ENCODE measurements around the gene THPO.
A peak's percentile ranks its signal among the peaks of the same experiment; 100 is the strongest.
"Not testable (repeated sequence)": the region's sequence is repeated elsewhere in the genome, so short reads cannot be mapped to it uniquely, and the experiment has no call there.

The THPO gene

GRCh38 chr3:184349563-184350470 is 28.2 kb downstream of the THPO start:
- DNase-seq (ENCODE audit: low read depth), result no peak

- DNase-seq (ENCODE audit: low read depth), result no peak
Observed at GRCh38 chr3:184348057-184348382, 30.0 kb downstream of the THPO start.

- no peak for DNase-seq (ENCODE audit: low read depth)
Observed at GRCh38 chr3:184347321-184348056, 30.5 kb downstream of the THPO start.

GRCh38 chr3:184346480-184347190 is 31.4 kb downstream of the THPO start:
- DNase-seq (ENCODE audit: low read depth), result no peak

- DNase-seq (ENCODE audit: low read depth), result no peak
Observed at GRCh38 chr3:184345317-184346144, 32.5 kb downstream of the THPO start.

GRCh38 chr3:184344579-184345316 is 33.3 kb downstream of the THPO start:
- no peak for DNase-seq (ENCODE audit: low read depth)

- DNase-seq (ENCODE audit: low read depth), result no peak
Observed at GRCh38 chr3:184343200-184343876, 34.7 kb downstream of the THPO start.

- no peak for DNase-seq (ENCODE audit: low read depth)
Observed at GRCh38 chr3:184341925-184342324, 36.1 kb downstream of the THPO start.

GRCh38 chr3:184339451-184340135 is 38.4 kb downstream of the THPO start:
- DNase-seq (ENCODE audit: low read depth), result not testable (repeated sequence)

GRCh38 chr3:184339001-184339400 is 39.0 kb downstream of the THPO start:
- no peak for DNase-seq (ENCODE audit: low read depth)

GRCh38 chr3:184338511-184338945 is 39.5 kb downstream of the THPO start:
- DNase-seq (ENCODE audit: low read depth), result no peak

GRCh38 chr3:184337981-184338380 is 40.0 kb downstream of the THPO start:
- DNase-seq (ENCODE audit: low read depth), result no peak

- no peak for DNase-seq (ENCODE audit: low read depth)
Observed at GRCh38 chr3:184337399-184337714, 40.6 kb downstream of the THPO start, which contains the start of gene FAM131A. TSS of gene FAM131A (plus strand) at chr3:184337600. CDS start at chr3:184337631, 31 bp downstream.

GRCh38 chr3:184336547-184337398 is 41.2 kb downstream of the THPO start:
- DNase-seq (ENCODE audit: low read depth), result no peak

- DNase-seq (ENCODE audit: low read depth), result peak; percentile 77
Observed at GRCh38 chr3:184335661-184336546, 42.1 kb downstream of the THPO start.

GRCh38 chr3:184335291-184335660 is 42.7 kb downstream of the THPO start:
- DNase-seq (ENCODE audit: low read depth), result no peak

GRCh38 chr3:184334470-184335158 is 43.4 kb downstream of the THPO start:
- no peak for DNase-seq (ENCODE audit: low read depth)
